Dedifferentiated amniotic fluid mesenchymal stem cell (primary cell): ENCODE data around the gene RNF32.
"Not testable (repeated sequence)": the region's sequence is repeated elsewhere in the genome, so short reads cannot be mapped to it uniquely, and the experiment has no call there.

Experiments
- DNase-seq: peaks from one replicate; pipeline ENCODE4 v3.0.0-alpha.2; 2016; ENCODE audit errors: extremely low spot score

The RNF32 gene

GRCh38 chr7:156675721-156676120, 35.1 kb downstream of the RNF32 start:
- DNase-seq, result no peak

- DNase-seq, result no peak
Measured at GRCh38 chr7:156676263-156676662, 35.7 kb downstream of the RNF32 start.

GRCh38 chr7:156677374-156678054, 36.9 kb downstream of the RNF32 start:
- DNase-seq, result no peak

- no peak for DNase-seq
Measured at GRCh38 chr7:156680281-156680680, 39.7 kb downstream of the RNF32 start.

GRCh38 chr7:156682928-156683327, 42.4 kb downstream of the RNF32 start:
- DNase-seq, result no peak

GRCh38 chr7:156684251-156684650, 43.7 kb downstream of the RNF32 start:
- DNase-seq, result no peak

- no peak for DNase-seq
Measured at GRCh38 chr7:156684661-156685060, 44.1 kb downstream of the RNF32 start.

GRCh38 chr7:156691764-156692163, 51.2 kb downstream of the RNF32 start:
- DNase-seq, result no peak

- no peak for DNase-seq
Measured at GRCh38 chr7:156692849-156693248, 52.3 kb downstream of the RNF32 start.

- DNase-seq, result no peak
Measured at GRCh38 chr7:156693627-156694026, 53.1 kb downstream of the RNF32 start.

GRCh38 chr7:156697283-156697682, 56.7 kb downstream of the RNF32 start:
- not testable (repeated sequence) for DNase-seq

- DNase-seq, result not testable (repeated sequence)
Measured at GRCh38 chr7:156698512-156698911, 57.9 kb downstream of the RNF32 start.

- DNase-seq, result not testable (repeated sequence)
Measured at GRCh38 chr7:156701787-156702186, 61.2 kb downstream of the RNF32 start.

- DNase-seq, result no peak
Measured at GRCh38 chr7:156702399-156702798, 61.8 kb downstream of the RNF32 start.

GRCh38 chr7:156703209-156703608, 62.6 kb downstream of the RNF32 start:
- DNase-seq, result no peak

GRCh38 chr7:156703773-156704482, 63.4 kb downstream of the RNF32 start:
- DNase-seq, result no peak

- no peak for DNase-seq
Measured at GRCh38 chr7:156722043-156722826, 81.7 kb downstream of the RNF32 start.

- no peak for DNase-seq
Measured at GRCh38 chr7:156725073-156725472, 84.5 kb downstream of the RNF32 start.

GRCh38 chr7:156725936-156726335, 85.4 kb downstream of the RNF32 start:
- no peak for DNase-seq
